Ureter (tissue), 1 donor: ENCODE data around the gene PFN2. TPM values are rescaled to one million over a fixed set of nuclear protein-coding genes. Genes with fewer than 3 reads are reported as not detected.

ENCODE experiments used
- DNase-seq: peaks from one replicate; pipeline ENCODE4 v3.0.0-alpha.2; 2020; ENCODE audit warnings: low spot score
- total RNA-seq: library from RNA; stranded (reverse); gene quantifications from one replicate; pipeline ENCODE4 v1.2.4, GENCODE V29; 2023
- donor health status: DM: yes; HTN: yes; CAD: no.

Gene PFN2
- total RNA-seq, 1 donor from 2014 or later: 169 TPM

GRCh38 chr3:149917124-149917667, 53.5 kb downstream of the PFN2 start:
- DNase-seq: no peak

Other genes starting within 250 kb of the PFN2 start
- 31.9 TPM for gene COMMD2, start 218.4 kb downstream of the PFN2 start, total RNA-seq
- gene ANKUB1, start 178.3 kb downstream of the PFN2 start, total RNA-seq: not detected
- 93.3 TPM for gene RNF13, start 157.7 kb downstream of the PFN2 start, total RNA-seq